Measurements from ENCODE around the gene LTA4H. TPM values are rescaled to one million over a fixed set of nuclear protein-coding genes. Genes with fewer than 3 reads are reported as not detected.

The LTA4H gene
- total and polyA plus RNA-seq, 10 of the 15 experiments (the other 5 are each of a cell fraction or from before 2014, with no cell fraction given) = 43.9 to 106 (median 47.3) TPM

DNA sequence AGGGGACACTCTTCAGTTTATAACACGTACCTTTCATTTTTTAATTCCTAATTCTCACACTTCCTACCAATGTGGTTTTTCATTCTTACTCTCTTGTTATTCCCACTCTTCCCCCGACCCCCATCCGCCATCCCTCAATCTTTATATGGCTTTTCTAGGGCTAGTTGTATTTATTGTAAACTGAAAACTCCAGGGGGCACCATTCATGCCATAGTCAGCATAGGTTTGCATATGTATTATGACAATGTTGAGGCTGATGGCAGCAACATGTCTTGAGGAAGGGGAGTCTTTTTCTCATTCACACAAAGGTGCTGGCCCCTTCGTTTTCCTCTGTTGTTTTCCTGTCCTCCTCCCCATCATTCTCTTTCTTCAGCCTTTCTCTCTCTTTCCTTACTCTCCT, 27.7 kb upstream of the LTA4H start:
- Histone ChIP-seq H3K4me1 (ENCODE audit: control insufficient read depth, insufficient read depth, low read length) (peaks cover 4% of the 10 kb centered on the region; the same call in 1 of the 2 replicates), H3K27ac (ENCODE audit: control insufficient read depth, insufficient read depth) (no peak overlapping the region), H3K36me3 (ENCODE audit: control insufficient read depth in 2 of 2, insufficient read depth in 2 of 2, low read length in 1 of 2) (no peaks in the 10 kb centered on the region), H3K9ac (ENCODE audit: control insufficient read depth, insufficient read depth, low read length) (no peak overlapping the region), H3K27me3 (replicated peaks in 1 of 2; ENCODE audit: control insufficient read depth in 2 of 2, insufficient read depth in 2 of 2, low read length in 1 of 2) (no peaks in the 10 kb centered on the region), H3K79me2 (ENCODE audit: control insufficient read depth, insufficient read depth, low read length) (no peaks in the 10 kb centered on the region), H3K9me3 (replicated peaks; ENCODE audit: control insufficient read depth, insufficient read depth, low read length) (no peaks in the 10 kb centered on the region), H4K20me1 (ENCODE audit: control insufficient read depth, insufficient read depth) (no peaks in the 10 kb centered on the region), H3K4me3 (no peak overlapping the region), H2AFZ (ENCODE audit: control insufficient read depth, low read depth, low read length) (no peak overlapping the region), H3K4me2 (ENCODE audit: control insufficient read depth, insufficient read depth) (no peak overlapping the region)
- ChIA-PET POLR2A (no interaction called here), SMC1A (ENCODE audit: uncharacterized antibody, unreplicated experiment) (interaction anchor here (0.9 to 6.9 kb wide), 7 partner anchors 27 to 454 kb away, joined by 3 to 90 read pairs (median 4); no protein-coding TSS in a partner anchor), CTCF (interaction anchor here (0.6 to 10.7 kb wide), 9 partner anchors 10 to 596 kb away, joined by 3 to 167 read pairs (median 9); no protein-coding TSS in a partner anchor), RAD21 (ENCODE audit: unreplicated experiment) (interaction anchor here (1.6 to 3.5 kb wide), 2 partner anchors 153 to 453 kb away, joined by 6 to 29 read pairs; no protein-coding TSS in a partner anchor)
- no TSS peak for BruUV-seq (replicated peaks)
- WGBS (ENCODE audit: insufficient coverage, insufficient replicate concordance, low lambda C conversion rate, missing lambda C conversion rate) = 41% methylated on average over 4 of the region's 4 CpGs
- intact Hi-C loops (cut with micrococcal nuclease; ENCODE audit: unreplicated experiment) = no loop called here
- FAIRE-seq (no peak), ATAC-seq (peak; percentile 58), DNase-seq (ENCODE audit: low read depth, low spot score) (no peak)
- in situ Hi-C loops (cut with MboI) = loop anchor here (5.0 kb wide), 2 partner anchors 149 to 454 kb away; no protein-coding TSS in a partner anchor
- TF ChIP-seq IRF4 (IDR thresholded peaks at IDR 0.05; ENCODE audit: low read depth, low read length) (no peak), WRNIP1 (IDR thresholded peaks at IDR 0.05; ENCODE audit: borderline replicate concordance, low read depth, low read length) (no peak), PBX3 (IDR thresholded peaks at IDR 0.05; ENCODE audit: insufficient replicate concordance, low read depth, low read length) (no peak), NR2F1 (conservative IDR thresholded peaks at IDR 0.05) (no peak), NFIC (IDR thresholded peaks at IDR 0.05; ENCODE audit: low read depth, low read length) (no peak), SREBF2 (IDR thresholded peaks at IDR 0.05; ENCODE audit: low read length) (no peak), ZBED1 (IDR thresholded peaks at IDR 0.05; ENCODE audit: borderline replicate concordance) (no peak), YY1 (IDR thresholded peaks at IDR 0.05; ENCODE audit: low read depth, low read length) (no peak), PKNOX1 (IDR thresholded peaks at IDR 0.05) (no peak), CBFB (IDR thresholded peaks at IDR 0.05; ENCODE audit: low read depth) (no peak), RCOR1 (conservative IDR thresholded peaks at IDR 0.05; ENCODE audit: low read depth, low read length) (no peak), POLR2AphosphoS2 (IDR thresholded peaks at IDR 0.05; ENCODE audit: low read depth, low read length) (no peak), ZNF207 (IDR thresholded peaks at IDR 0.05; ENCODE audit: borderline replicate concordance) (no peak), TCF7 (IDR thresholded peaks at IDR 0.05; ENCODE audit: borderline replicate concordance) (no peak), ASH2L (IDR thresholded peaks at IDR 0.05; ENCODE audit: borderline replicate concordance, low read depth) (no peak)
- TF ChIP-seq, protein P1, sequence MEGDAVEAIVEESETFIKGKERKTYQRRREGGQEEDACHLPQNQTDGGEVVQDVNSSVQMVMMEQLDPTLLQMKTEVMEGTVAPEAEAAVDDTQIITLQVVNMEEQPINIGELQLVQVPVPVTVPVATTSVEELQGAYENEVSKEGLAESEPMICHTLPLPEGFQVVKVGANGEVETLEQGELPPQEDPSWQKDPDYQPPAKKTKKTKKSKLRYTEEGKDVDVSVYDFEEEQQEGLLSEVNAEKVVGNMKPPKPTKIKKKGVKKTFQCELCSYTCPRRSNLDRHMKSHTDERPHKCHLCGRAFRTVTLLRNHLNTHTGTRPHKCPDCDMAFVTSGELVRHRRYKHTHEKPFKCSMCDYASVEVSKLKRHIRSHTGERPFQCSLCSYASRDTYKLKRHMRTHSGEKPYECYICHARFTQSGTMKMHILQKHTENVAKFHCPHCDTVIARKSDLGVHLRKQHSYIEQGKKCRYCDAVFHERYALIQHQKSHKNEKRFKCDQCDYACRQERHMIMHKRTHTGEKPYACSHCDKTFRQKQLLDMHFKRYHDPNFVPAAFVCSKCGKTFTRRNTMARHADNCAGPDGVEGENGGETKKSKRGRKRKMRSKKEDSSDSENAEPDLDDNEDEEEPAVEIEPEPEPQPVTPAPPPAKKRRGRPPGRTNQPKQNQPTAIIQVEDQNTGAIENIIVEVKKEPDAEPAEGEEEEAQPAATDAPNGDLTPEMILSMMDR (IDR thresholded peaks at IDR 0.05 in 2 of 3, conservative IDR thresholded peaks at IDR 0.05 in 1 of 3; ENCODE audit: control insufficient read depth in 2 of 3, extremely low read depth in 1 of 3, insufficient read depth in 1 of 3, low read depth in 3 of 3, low read length in 3 of 3) = peak in 2 of 3 experiments; percentile 4 to 22; a peak in 1 of 6 replicates
- TF ChIP-seq, protein P2, sequence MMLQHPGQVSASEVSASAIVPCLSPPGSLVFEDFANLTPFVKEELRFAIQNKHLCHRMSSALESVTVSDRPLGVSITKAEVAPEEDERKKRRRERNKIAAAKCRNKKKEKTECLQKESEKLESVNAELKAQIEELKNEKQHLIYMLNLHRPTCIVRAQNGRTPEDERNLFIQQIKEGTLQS (IDR thresholded peaks at IDR 0.05; ENCODE audit: borderline replicate concordance, extremely low read depth, low read depth, low read length) = no peak
- TF ChIP-seq, protein P3, sequence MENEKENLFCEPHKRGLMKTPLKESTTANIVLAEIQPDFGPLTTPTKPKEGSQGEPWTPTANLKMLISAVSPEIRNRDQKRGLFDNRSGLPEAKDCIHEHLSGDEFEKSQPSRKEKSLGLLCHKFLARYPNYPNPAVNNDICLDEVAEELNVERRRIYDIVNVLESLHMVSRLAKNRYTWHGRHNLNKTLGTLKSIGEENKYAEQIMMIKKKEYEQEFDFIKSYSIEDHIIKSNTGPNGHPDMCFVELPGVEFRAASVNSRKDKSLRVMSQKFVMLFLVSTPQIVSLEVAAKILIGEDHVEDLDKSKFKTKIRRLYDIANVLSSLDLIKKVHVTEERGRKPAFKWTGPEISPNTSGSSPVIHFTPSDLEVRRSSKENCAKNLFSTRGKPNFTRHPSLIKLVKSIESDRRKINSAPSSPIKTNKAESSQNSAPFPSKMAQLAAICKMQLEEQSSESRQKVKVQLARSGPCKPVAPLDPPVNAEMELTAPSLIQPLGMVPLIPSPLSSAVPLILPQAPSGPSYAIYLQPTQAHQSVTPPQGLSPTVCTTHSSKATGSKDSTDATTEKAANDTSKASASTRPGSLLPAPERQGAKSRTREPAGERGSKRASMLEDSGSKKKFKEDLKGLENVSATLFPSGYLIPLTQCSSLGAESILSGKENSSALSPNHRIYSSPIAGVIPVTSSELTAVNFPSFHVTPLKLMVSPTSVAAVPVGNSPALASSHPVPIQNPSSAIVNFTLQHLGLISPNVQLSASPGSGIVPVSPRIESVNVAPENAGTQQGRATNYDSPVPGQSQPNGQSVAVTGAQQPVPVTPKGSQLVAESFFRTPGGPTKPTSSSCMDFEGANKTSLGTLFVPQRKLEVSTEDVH (IDR thresholded peaks at IDR 0.05; ENCODE audit: low read depth, partially characterized antibody) = no peak

Measured in GM12878 (cell line).